ENCODE measurements around the gene TMEM44.

The TMEM44 gene

DNA sequence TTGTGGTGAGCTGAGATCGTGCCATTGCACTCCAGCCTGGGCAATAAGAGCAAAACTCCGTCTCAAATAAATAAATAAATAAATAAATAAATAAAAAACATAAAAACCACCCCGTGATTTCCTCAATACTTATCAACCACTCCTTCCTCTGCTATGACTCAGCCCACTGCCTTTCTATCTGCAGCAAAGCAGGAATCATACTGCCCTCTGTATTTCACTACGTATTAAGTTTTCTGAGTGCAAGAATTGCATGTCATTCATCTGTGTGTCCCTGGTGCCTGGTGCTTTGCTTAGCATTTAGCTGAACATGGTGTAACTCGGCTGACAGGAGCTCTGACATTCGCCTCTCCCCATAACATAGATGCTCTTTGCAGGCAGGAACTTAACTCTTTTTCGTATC, 31.6 kb upstream of the TMEM44 start:
- no peak for TF ChIP-seq ISL1 (CRISPR knock-in tag; IDR thresholded peaks at IDR 0.05)
- TF ChIP-seq, protein P1, sequence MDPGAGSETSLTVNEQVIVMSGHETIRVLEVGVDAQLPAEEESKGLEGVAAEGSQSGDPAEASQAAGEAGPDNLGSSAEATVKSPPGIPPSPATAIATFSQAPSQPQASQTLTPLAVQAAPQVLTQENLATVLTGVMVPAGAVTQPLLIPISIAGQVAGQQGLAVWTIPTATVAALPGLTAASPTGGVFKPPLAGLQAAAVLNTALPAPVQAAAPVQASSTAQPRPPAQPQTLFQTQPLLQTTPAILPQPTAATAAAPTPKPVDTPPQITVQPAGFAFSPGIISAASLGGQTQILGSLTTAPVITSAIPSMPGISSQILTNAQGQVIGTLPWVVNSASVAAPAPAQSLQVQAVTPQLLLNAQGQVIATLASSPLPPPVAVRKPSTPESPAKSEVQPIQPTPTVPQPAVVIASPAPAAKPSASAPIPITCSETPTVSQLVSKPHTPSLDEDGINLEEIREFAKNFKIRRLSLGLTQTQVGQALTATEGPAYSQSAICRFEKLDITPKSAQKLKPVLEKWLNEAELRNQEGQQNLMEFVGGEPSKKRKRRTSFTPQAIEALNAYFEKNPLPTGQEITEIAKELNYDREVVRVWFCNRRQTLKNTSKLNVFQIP (CRISPR knock-in tag; IDR thresholded peaks at IDR 0.05; ENCODE audit: borderline replicate concordance, low read depth) = no peak
- no peak for TF ChIP-seq BACH2 (CRISPR knock-in tag; IDR thresholded peaks at IDR 0.05; ENCODE audit: borderline replicate concordance)
- no peak for TF ChIP-seq PPARA (CRISPR knock-in tag; IDR thresholded peaks at IDR 0.05; ENCODE audit: borderline replicate concordance)
- TF ChIP-seq ZFP30 (CRISPR knock-in tag; IDR thresholded peaks at IDR 0.05) = no peak
- no peak for TF ChIP-seq ZFP3 (CRISPR knock-in tag; IDR thresholded peaks at IDR 0.05)
- no peak for TF ChIP-seq CSDC2 (CRISPR knock-in tag; IDR thresholded peaks at IDR 0.05)
- TF ChIP-seq CREB5 (CRISPR knock-in tag; IDR thresholded peaks at IDR 0.05; ENCODE audit: low read depth) = no peak
- TF ChIP-seq ZNF565 (CRISPR knock-in tag; conservative IDR thresholded peaks at IDR 0.05; ENCODE audit: low read depth) = no peak
- TF ChIP-seq TCF4 (CRISPR knock-in tag; IDR thresholded peaks at IDR 0.05; ENCODE audit: borderline replicate concordance) = no peak
- TF ChIP-seq, protein P2, sequence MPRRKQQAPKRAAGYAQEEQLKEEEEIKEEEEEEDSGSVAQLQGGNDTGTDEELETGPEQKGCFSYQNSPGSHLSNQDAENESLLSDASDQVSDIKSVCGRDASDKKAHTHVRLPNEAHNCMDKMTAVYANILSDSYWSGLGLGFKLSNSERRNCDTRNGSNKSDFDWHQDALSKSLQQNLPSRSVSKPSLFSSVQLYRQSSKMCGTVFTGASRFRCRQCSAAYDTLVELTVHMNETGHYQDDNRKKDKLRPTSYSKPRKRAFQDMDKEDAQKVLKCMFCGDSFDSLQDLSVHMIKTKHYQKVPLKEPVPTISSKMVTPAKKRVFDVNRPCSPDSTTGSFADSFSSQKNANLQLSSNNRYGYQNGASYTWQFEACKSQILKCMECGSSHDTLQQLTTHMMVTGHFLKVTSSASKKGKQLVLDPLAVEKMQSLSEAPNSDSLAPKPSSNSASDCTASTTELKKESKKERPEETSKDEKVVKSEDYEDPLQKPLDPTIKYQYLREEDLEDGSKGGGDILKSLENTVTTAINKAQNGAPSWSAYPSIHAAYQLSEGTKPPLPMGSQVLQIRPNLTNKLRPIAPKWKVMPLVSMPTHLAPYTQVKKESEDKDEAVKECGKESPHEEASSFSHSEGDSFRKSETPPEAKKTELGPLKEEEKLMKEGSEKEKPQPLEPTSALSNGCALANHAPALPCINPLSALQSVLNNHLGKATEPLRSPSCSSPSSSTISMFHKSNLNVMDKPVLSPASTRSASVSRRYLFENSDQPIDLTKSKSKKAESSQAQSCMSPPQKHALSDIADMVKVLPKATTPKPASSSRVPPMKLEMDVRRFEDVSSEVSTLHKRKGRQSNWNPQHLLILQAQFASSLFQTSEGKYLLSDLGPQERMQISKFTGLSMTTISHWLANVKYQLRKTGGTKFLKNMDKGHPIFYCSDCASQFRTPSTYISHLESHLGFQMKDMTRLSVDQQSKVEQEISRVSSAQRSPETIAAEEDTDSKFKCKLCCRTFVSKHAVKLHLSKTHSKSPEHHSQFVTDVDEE (CRISPR knock-in tag; IDR thresholded peaks at IDR 0.05) = no peak
- no peak for TF ChIP-seq SNAI2 (CRISPR knock-in tag; IDR thresholded peaks at IDR 0.05)
- no peak for ATAC-seq

GRCh38 chr3:194661946-194662345, 28.7 kb upstream of the TMEM44 start:
- no peak for TF ChIP-seq ZFP3 (CRISPR knock-in tag; IDR thresholded peaks at IDR 0.05)
- TF ChIP-seq ESRRG (CRISPR knock-in tag; IDR thresholded peaks at IDR 0.05) = no peak
- no peak for TF ChIP-seq ZC3H10 (CRISPR knock-in tag; IDR thresholded peaks at IDR 0.05)
- TF ChIP-seq BACH2 (CRISPR knock-in tag; IDR thresholded peaks at IDR 0.05; ENCODE audit: borderline replicate concordance) = no peak
- TF ChIP-seq, protein P1 (CRISPR knock-in tag; IDR thresholded peaks at IDR 0.05; ENCODE audit: borderline replicate concordance, low read depth) = no peak
- no peak for TF ChIP-seq ISL1 (CRISPR knock-in tag; IDR thresholded peaks at IDR 0.05)
- no peak for TF ChIP-seq GLIS3 (CRISPR knock-in tag; IDR thresholded peaks at IDR 0.05)
- TF ChIP-seq OSR1 (CRISPR knock-in tag; IDR thresholded peaks at IDR 0.05) = no peak
- TF ChIP-seq, protein P3, sequence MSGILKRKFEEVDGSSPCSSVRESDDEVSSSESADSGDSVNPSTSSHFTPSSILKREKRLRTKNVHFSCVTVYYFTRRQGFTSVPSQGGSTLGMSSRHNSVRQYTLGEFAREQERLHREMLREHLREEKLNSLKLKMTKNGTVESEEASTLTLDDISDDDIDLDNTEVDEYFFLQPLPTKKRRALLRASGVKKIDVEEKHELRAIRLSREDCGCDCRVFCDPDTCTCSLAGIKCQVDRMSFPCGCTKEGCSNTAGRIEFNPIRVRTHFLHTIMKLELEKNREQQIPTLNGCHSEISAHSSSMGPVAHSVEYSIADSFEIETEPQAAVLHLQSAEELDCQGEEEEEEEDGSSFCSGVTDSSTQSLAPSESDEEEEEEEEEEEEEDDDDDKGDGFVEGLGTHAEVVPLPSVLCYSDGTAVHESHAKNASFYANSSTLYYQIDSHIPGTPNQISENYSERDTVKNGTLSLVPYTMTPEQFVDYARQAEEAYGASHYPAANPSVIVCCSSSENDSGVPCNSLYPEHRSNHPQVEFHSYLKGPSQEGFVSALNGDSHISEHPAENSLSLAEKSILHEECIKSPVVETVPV (CRISPR knock-in tag; IDR thresholded peaks at IDR 0.05) = no peak
- ATAC-seq = no peak

DNA sequence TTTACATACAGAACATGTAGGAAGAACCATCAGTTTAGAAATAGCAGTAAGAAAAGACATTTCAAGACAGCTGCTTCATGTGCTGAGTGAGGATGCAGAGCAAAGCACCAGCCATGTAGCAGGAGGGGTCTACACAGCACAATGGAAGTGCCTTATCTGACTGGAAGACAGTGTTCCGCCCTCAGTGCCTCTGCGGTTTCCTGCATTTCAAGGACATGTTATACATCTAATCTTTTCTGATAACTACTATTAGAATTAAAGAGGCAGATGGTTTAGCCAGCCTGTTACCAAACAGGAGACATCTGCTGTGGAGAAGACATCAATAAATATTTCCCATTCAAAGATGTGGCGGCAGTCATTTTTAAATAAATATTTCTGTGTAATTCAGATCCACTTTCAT, 28.2 kb upstream of the TMEM44 start:
- TF ChIP-seq TOX (CRISPR knock-in tag; IDR thresholded peaks at IDR 0.05; ENCODE audit: borderline replicate concordance) (no peak), OSR1 (CRISPR knock-in tag; IDR thresholded peaks at IDR 0.05) (no peak), GLIS3 (CRISPR knock-in tag; IDR thresholded peaks at IDR 0.05) (no peak)
- TF ChIP-seq, protein P3 (CRISPR knock-in tag; IDR thresholded peaks at IDR 0.05) = no peak
- TF ChIP-seq, protein P2 (CRISPR knock-in tag; IDR thresholded peaks at IDR 0.05) = no peak
- no peak for ATAC-seq

All from SK-N-SH treated with all-trans-retinoic acid at 6 μM for 48 hours (cell line).